PC-3 (cell line): ENCODE data around the gene PTPRN2. TPM values are rescaled to one million over a fixed set of nuclear protein-coding genes. Genes with fewer than 3 reads are reported as not detected.

ENCODE experiments used
- ATAC-seq: fragments of 200-7000 bp; cut with Tn5 transposase; 2 replicates; pipeline ENCODE4 v1.9.1; 2020; ENCODE audit warnings: mild to moderate bottlenecking, moderate library complexity
- BruUV-seq: library from RNA; stranded (reverse); fragments of 400-500 nt; replicated peaks from 2 replicates; lab custom pipeline; 2021; lab: Mats Ljungman, UMichigan
- CTCF ChIA-PET: fragments of 300-600 bp; sonication (Branson Sonifier 250); formaldehyde crosslinking; loops from one replicate; lab custom pipeline; 2022; ENCODE audit warnings: antibody characterized with exemption; lab: Charles Lee
- POLR2A ChIA-PET: fragments of 300-600 bp; sonication (Branson Sonifier 250); formaldehyde crosslinking; loops from one replicate; lab custom pipeline; 2022; ENCODE audit warnings: antibody characterized with exemption; ENCODE audit not compliant: unreplicated experiment; lab: Charles Lee
- DNase-seq: peaks from one replicate; pipeline ENCODE4 v3.0.0-alpha.2; 2015
- H2AFZ ChIP-seq: fragments of 300-600 bp; sonication (generic); 2 replicates; pipeline ENCODE4 v1.6.0; 2016; ENCODE audit warnings: antibody characterized with exemption, low read length
- H3F3A ChIP-seq: fragments of 300-600 bp; sonication (generic); one replicate; pipeline ENCODE4 v1.6.0; 2017; ENCODE audit warnings: antibody characterized with exemption, low read length, control low read depth, mild to moderate bottlenecking; ENCODE audit not compliant: unreplicated experiment
- H3K27ac ChIP-seq: fragments of 300-600 bp; sonication (generic); 2 replicates; pipeline ENCODE4 v1.5.1; 2016; ENCODE audit warnings: mild to moderate bottlenecking, low read length
- H3K27me3 ChIP-seq: fragments of 300-600 bp; sonication (generic); 2 replicates; pipeline ENCODE4 v1.6.1; 2016; ENCODE audit warnings: low read length, mixed read lengths
- H3K36me3 ChIP-seq: fragments of 300-600 bp; sonication (generic); 2 replicates; pipeline ENCODE4 v1.6.1; 2016; ENCODE audit warnings: low read depth, mixed run types, low read length, mixed read lengths
- H3K4me1 ChIP-seq: fragments of 300-600 bp; sonication (generic); 2 replicates; pipeline ENCODE4 v1.5.1; 2016; ENCODE audit warnings: low read length; ENCODE audit not compliant: insufficient read depth
- H3K4me2 ChIP-seq: fragments of 300-600 bp; sonication (generic); 2 replicates; pipeline ENCODE4 v1.6.0; 2016; ENCODE audit warnings: low read length
- H3K4me3 ChIP-seq: fragments of 300-600 bp; sonication (generic); 2 replicates; pipeline ENCODE4 v1.5.1; 2016; ENCODE audit warnings: mild to moderate bottlenecking, low read length, mixed read lengths
- H3K79me2 ChIP-seq: fragments of 300-600 bp; sonication (generic); 2 replicates; pipeline ENCODE4 v1.6.1; 2017; ENCODE audit warnings: low read length, mixed read lengths
- H3K9ac ChIP-seq: fragments of 300-600 bp; sonication (generic); 2 replicates; pipeline ENCODE4 v1.6.0; 2016; ENCODE audit warnings: mild to moderate bottlenecking, low read length
- H3K9me2 ChIP-seq: fragments of 300-600 bp; sonication (generic); replicated peaks from 2 replicates; pipeline ENCODE4 v1.6.1; 2016; ENCODE audit warnings: mixed run types, low read length, mixed read lengths
- H3K9me3 ChIP-seq: fragments of 300-600 bp; sonication (generic); 2 replicates; pipeline ENCODE4 v1.6.1; 2016; ENCODE audit warnings: low read length, mixed read lengths
- H4K20me1 ChIP-seq: fragments of 300-600 bp; sonication (generic); 2 replicates; pipeline ENCODE4 v1.6.1; 2016; ENCODE audit warnings: low read length, mixed read lengths
- EZH2 ChIP-seq: fragments of 300-600 bp; sonication (generic); IDR thresholded peaks from one replicate; pipeline ENCODE4 v1.6.1; 2017; ENCODE audit warnings: antibody characterized with exemption, mild to moderate bottlenecking, low read length; ENCODE audit not compliant: unreplicated experiment
- EZH2phosphoT487 ChIP-seq: fragments of 300-600 bp; sonication (generic); IDR thresholded peaks from 2 replicates; pipeline ENCODE4 v1.6.1; 2018; ENCODE audit warnings: mild to moderate bottlenecking, antibody characterized with exemption, low read length, borderline replicate concordance
- intact Hi-C: fragments of 100-400 bp; cut with micrococcal nuclease; formaldehyde crosslinking; loops from 2 replicates; pipeline ENCODE4 v1.9.0; 2023
- total RNA-seq: library from RNA; depleted of rRNA; stranded (reverse); fragments of >200 nt; gene quantifications from 2 replicates; pipeline ENCODE4 v1.2.3, GENCODE V29; 2014
- TF ChIP-seq, protein P1 (sequence below): fragments of 300-600 bp; sonication (generic); conservative IDR thresholded peaks from 2 replicates; pipeline ENCODE4 v1.5.1; 2017; ENCODE audit warnings: antibody characterized with exemption, low read depth, mild to moderate bottlenecking, low read length

The PTPRN2 gene
- total RNA-seq, 1 experiment from 2014 or later: 3.2 TPM

- Histone ChIP-seq H3F3A (no peaks in the 10 kb centered on the region), H3K9me3 (no peaks in the 10 kb centered on the region), H4K20me1 (no peaks in the 10 kb centered on the region), H3K27ac (no peak overlapping the region), H2AFZ (no peak overlapping the region), H3K9me2 (no peaks in the 10 kb centered on the region), H3K4me1 (no peaks in the 10 kb centered on the region; the same call in 1 of the 2 replicates), H3K4me3 (no peak overlapping the region), H3K4me2 (no peak overlapping the region), H3K36me3 (no peaks in the 10 kb centered on the region), H3K79me2 (0 out of 2 replicates have a peak, but pooled peaks cover 5% of the 10 kb centered on the region), H3K27me3 (no peaks in the 10 kb centered on the region), H3K9ac (no peak overlapping the region)
- CTCF ChIA-PET: no interaction called here
- intact Hi-C loops: no loop called here
- DNase-seq (no peak), ATAC-seq (no peak)
- BruUV-seq: no TSS peak
- POLR2A ChIA-PET: no interaction called here
- TF ChIP-seq, protein P1, sequence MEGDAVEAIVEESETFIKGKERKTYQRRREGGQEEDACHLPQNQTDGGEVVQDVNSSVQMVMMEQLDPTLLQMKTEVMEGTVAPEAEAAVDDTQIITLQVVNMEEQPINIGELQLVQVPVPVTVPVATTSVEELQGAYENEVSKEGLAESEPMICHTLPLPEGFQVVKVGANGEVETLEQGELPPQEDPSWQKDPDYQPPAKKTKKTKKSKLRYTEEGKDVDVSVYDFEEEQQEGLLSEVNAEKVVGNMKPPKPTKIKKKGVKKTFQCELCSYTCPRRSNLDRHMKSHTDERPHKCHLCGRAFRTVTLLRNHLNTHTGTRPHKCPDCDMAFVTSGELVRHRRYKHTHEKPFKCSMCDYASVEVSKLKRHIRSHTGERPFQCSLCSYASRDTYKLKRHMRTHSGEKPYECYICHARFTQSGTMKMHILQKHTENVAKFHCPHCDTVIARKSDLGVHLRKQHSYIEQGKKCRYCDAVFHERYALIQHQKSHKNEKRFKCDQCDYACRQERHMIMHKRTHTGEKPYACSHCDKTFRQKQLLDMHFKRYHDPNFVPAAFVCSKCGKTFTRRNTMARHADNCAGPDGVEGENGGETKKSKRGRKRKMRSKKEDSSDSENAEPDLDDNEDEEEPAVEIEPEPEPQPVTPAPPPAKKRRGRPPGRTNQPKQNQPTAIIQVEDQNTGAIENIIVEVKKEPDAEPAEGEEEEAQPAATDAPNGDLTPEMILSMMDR: no peak
- TF ChIP-seq EZH2phosphoT487 (no peak), EZH2 (no peak)
Observed at GRCh38 chr7:157668221-157668883, 919.3 kb downstream of the PTPRN2 start.

- no peak overlapping the region for H3K4me2 ChIP-seq
- no peak overlapping the region for H2AFZ ChIP-seq
- intact Hi-C loops: no loop called here
- ChIA-PET POLR2A (no interaction called here), CTCF (no interaction called here)
- no peaks in the 10 kb centered on the region for H3K9me3 ChIP-seq
- no peak overlapping the region for H3K4me3 ChIP-seq
- no peaks in the 10 kb centered on the region for H3K36me3 ChIP-seq
- no peaks in the 10 kb centered on the region for H4K20me1 ChIP-seq
- ATAC-seq (no peak), DNase-seq (no peak)
- no peaks in the 10 kb centered on the region; the same call in 1 of the 2 replicates for H3K4me1 ChIP-seq
- no peak for TF ChIP-seq EZH2phosphoT487
- 0 out of 2 replicates have a peak, but pooled peaks cover 5% of the 10 kb centered on the region for H3K79me2 ChIP-seq
- H3K9me2 ChIP-seq: no peaks in the 10 kb centered on the region
- H3K27ac ChIP-seq: no peak overlapping the region
- no TSS peak for BruUV-seq
- no peak overlapping the region for H3K9ac ChIP-seq
- no peaks in the 10 kb centered on the region for H3K27me3 ChIP-seq
- H3F3A ChIP-seq: no peaks in the 10 kb centered on the region
Observed at GRCh38 chr7:157667731-157668130, 919.9 kb downstream of the PTPRN2 start.

DNA sequence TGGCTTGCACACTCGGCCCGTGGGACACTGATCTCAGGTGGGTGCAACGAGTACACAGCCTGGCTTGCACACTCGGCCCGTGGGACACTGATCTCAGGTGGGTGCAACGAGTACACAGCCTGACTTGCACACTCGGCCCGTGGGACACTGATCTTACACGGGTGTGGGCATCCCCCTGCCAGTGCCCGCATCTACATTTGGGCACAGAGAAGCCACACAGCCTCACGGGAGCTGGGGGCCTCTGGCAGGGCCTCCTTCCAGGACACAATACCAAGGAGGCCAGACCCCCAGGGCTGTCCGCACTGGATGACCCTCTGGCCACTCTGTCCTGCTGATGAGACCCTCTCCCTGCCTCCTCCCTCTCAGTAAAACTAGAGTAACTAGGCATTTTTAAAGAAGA lies 920.4 kb downstream of the PTPRN2 start:
- Histone ChIP-seq H2AFZ (no peak overlapping the region), H3K9me3 (no peaks in the 10 kb centered on the region), H3F3A (no peaks in the 10 kb centered on the region), H3K9me2 (no peaks in the 10 kb centered on the region), H3K9ac (no peak overlapping the region), H3K27me3 (no peaks in the 10 kb centered on the region), H3K27ac (no peak overlapping the region), H3K4me3 (no peak overlapping the region), H4K20me1 (no peaks in the 10 kb centered on the region), H3K79me2 (0 out of 2 replicates have a peak, but pooled peaks cover 5% of the 10 kb centered on the region), H3K4me2 (no peak overlapping the region), H3K36me3 (no peaks in the 10 kb centered on the region), H3K4me1 (no peaks in the 10 kb centered on the region; the same call in 1 of the 2 replicates)
- intact Hi-C loops: no loop called here
- no TSS peak for BruUV-seq
- DNase-seq (no peak), ATAC-seq (no peak)
- CTCF ChIA-PET: no interaction called here
- TF ChIP-seq, protein P1: no peak
- TF ChIP-seq EZH2 (no peak), EZH2phosphoT487 (no peak)
- POLR2A ChIA-PET: no interaction called here
